HG02884 (cell line): ENCODE results near the gene ARRDC4.
"Not testable (repeated sequence)": the region's sequence is repeated elsewhere in the genome, so short reads cannot be mapped to it uniquely, and the experiment has no call there.

ENCODE experiments used
- ATAC-seq: cut with Tn5 transposase; IDR thresholded peaks from one replicate; pipeline ENCODE4 v1.9.1; 2021; ENCODE audit warnings: mild to moderate bottlenecking, moderate library complexity; ENCODE audit not compliant: unreplicated experiment

The ARRDC4 gene

GRCh38 chr15:97963779-97964178, 3.3 kb downstream of the ARRDC4 start:
- ATAC-seq: no peak

DNA sequence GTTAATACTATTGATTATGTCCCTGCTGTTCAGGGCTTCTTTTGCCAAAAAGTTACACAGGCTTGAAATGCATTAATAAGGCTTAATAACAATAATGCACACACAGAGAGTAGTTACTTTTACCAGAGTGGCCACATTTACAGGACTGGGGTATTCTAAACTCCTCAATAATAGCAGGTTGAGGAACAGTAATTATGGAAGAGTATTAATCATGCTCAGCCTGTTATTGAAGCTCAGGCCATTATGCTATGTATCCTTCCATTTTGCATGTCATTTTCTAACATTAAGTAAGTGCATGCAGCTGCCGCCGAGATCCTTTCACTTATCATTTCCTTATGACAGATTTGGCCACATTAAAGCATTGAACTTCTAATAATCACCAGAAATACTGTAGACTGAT, 5.7 kb downstream of the ARRDC4 start:
- ATAC-seq: no peak

DNA sequence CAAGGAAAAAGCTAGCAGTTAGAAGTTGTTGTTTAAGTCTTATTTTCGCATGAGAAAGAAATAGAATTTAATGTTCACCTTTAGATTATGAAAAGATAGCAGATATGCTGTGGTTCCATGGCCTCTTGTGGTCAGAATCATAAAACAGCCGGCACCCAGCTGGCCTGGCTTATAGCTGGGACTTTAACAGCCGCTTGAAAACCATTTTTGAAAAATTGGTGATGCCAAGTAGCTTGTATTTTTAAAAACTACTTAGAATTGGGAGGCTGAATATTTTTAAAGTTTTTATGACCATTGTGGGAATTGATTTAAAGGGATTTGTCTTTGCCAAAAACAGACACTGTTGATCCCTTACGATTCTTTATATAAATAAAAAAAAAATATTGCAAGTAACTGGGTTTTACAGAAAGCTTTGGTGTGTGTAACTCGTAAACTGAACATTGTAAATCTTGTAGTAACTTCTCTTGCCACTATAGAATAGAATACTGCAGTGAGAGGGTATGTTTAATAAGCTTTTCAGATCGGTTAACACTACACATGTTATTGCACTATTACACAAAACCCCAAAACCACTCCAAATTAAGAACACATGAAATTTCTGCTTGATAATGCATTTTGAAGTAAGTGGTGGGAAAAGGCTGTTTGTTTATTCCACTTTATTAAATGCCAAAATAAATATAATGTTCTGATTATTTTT, 6.6 kb downstream of the ARRDC4 start:
- ATAC-seq: no peak

DNA sequence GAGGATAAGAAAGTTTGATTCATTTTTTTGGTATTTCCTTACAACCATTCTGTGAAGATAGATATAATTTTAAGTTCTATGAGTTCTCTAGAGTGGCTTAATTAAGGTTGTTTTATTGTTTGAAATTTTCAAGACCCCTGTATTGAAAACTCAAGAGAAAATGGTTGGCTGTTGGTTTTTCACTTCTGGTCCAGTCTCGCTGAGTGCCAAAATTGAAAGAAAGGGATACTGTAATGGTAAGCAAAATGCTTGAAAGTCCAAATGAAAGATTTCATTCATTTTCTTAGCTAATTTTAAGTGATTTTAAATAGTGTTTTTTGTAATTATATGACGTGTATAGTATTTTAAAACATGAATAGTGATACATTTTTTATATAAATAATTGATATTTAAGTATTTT, 7.4 kb downstream of the ARRDC4 start:
- ATAC-seq: no peak

- ATAC-seq: no peak
Observed at GRCh38 chr15:97968380-97968779, 7.9 kb downstream of the ARRDC4 start.

GRCh38 chr15:97972366-97972765, 11.9 kb downstream of the ARRDC4 start:
- no peak for ATAC-seq

DNA sequence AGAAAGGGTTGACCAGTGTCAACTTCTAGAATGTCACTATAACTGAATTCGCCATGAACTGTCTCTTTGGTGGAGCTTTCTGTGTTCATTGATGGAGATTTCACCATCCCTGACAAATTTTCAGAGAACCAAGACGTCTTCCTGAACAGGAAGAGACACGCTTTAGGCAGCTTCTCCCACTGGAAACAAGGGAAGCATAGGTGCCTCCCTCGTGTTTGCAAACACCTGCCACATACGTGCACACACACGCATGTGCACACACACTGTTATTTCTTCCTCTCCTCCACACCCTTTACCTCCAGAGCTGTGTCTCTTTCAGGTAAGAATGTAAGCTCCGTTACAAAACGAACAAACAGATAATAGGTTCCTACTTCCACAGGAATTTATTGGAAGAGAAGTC, 15.6 kb downstream of the ARRDC4 start:
- ATAC-seq: no peak

- no peak for ATAC-seq
Observed at GRCh38 chr15:97976766-97977503, 16.4 kb downstream of the ARRDC4 start.

- no peak for ATAC-seq
Observed at GRCh38 chr15:97977734-97978133, 17.2 kb downstream of the ARRDC4 start.

DNA sequence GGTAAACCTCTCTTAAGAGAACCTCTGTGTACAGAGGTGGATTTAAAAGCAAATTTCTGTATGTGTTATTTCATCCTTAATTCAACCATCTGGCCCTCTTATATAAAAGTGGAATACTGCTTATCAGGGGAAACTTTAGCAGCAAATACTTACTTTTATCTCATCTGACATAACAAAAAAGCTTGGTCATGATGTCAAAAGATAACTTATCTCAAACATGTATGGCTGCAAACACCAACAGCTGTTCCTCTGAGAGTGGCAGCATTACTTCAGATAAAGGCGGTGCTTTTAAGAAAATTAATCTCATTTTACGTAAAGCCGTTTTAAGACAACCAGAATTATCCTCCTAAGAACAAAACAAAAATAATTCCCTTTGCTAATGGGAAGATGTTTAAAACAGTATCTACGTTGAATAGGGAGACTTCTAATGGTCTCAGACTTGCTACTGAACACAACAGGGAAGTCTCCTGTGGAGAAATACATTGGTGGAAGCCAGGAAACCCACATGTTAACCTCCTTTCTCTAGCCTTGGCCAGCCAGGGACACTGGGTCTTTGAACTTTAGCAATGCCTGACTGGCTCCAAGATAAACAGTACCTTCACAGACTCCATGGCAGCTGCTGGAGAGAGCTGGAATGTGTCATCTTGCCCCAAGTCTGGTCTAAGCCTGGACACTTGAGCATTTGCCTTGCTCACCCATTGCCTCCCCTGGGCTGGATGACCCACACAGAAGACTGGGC, 18.1 kb downstream of the ARRDC4 start:
- ATAC-seq: no peak

DNA sequence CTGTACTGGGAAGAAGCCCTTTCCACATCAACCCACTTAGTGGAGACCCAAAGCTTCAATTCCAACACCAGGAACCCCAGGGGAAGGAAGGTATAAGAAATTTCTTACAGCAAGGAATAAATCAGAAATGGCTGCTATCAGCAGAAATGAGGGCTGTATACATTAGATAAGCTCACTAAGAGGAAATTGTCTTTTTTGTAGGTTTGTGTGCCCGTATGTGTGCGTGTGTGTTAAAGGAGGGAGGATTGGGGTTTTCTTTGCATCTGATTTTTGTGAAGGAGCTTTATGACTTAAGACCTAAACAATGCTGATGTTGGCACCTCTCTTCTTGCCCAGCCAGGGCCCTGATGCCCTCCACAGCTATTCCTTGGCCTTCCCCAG, 18.6 kb downstream of the ARRDC4 start:
- no peak for ATAC-seq

GRCh38 chr15:97981058-97981457, 20.6 kb downstream of the ARRDC4 start:
- no peak for ATAC-seq

- ATAC-seq: no peak
Observed at GRCh38 chr15:97981758-97982157, 21.3 kb downstream of the ARRDC4 start.

DNA sequence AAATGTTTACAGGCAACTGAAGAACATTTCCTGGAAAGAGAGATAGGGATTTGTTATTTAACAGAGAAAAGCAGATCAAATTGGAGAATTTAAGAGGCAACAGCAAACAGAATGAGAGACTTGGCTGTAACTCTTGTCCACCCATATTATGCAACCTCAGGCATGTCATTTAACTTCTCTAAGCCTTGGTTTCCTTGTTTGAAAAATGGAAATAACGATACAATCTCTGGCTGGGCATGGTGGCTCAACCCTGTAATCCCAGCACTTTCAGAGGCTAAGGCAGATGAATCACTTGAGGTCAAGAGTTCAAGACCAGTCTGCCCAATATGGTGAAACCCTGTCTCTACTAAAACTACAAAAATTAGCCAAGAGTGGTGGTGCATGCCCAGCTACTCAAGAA, 23.7 kb downstream of the ARRDC4 start:
- no peak for ATAC-seq

DNA sequence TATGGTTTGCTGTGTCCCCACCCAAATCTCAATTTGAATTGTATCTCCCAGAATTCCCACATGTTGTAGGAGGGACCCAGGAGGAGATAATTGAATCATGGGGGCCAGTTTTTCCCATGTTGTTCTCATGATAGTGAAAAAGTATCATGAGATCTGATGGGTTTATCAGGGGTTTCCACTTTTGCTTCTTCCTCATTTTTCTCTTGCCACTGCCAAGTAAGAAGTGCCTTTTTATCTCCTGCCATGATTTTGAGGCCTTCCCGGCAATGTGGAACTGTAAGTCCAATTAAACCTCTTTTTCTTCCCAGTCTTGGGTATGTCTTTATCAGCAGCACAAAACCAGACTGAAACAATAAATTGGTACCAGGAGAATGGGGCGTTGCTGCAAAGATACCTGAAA, 25.5 kb downstream of the ARRDC4 start:
- ATAC-seq: not testable (repeated sequence)

GRCh38 chr15:97986781-97987180, 26.3 kb downstream of the ARRDC4 start:
- ATAC-seq: no peak

- ATAC-seq: no peak
Observed at GRCh38 chr15:97989299-97989698, 28.8 kb downstream of the ARRDC4 start.

DNA sequence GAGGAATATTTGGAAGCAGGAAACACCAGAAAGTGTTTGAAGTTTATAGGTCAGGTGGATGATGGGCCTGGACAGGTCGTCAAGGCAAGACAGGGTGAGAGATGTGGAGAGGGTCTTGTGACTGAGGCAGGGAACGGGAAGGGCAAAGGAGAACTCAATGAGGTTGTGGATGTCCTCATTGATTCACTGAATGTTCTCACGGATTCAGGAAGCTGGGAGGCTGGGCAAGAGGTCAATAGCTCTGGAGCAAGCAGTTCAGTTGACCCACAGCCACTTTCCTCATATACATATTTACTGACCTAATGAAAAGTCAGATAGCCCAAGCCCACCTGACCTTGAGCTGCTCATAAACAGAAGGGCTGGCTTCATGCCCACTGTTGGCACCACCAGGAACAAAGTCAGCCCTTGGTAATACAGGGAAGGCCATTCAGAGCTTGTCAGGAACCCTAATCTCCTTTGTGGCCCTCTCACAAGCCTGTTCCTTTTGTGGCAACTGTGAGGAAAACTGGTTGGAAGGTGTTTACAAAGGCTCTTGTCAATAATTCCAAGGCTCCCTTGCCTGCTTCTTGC, 31.6 kb downstream of the ARRDC4 start:
- no peak for ATAC-seq

DNA sequence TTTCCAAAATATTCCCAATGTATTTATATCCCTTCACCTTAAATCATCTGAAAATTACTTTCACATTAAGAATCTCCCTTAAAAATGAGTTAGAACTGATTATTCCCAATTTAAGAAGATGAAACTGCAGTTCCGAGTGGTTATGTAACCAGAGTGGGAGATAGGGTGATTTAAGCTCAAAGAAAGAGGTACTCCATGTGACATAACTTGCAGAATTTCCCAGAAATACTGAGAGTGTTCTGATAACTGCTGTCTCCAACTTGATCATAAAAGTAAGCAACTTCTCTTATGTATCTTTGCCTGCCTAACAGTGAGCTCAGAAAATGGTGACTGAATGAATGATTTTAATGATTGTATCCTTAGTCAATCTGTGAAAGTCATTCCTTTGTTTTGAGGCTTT, 32.3 kb downstream of the ARRDC4 start:
- no peak for ATAC-seq

- no peak for ATAC-seq
Observed at GRCh38 chr15:97993310-97993738, 32.8 kb downstream of the ARRDC4 start.

GRCh38 chr15:97994236-97994635, 33.7 kb downstream of the ARRDC4 start:
- ATAC-seq: no peak

DNA sequence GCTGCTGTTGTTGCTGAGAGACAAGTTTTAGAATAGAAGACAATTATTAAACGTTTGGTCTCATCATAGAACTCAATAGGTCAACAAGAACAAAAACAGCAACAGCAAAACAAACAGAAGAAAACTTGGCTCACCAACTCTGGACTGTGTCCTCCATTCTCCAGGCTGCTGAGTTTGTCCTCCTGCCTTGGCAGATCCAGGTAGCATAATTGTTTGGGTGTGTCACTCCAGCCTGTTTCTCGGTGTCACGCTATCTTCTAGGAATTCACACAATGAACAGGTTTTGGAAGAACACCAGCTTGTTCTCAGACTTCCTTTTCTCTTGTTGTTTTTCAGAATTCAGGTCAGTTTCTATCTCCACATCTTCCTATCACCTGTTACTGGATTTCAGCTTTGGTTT, 34.7 kb downstream of the ARRDC4 start:
- ATAC-seq: no peak
